Activated T-cell treated with anti-CD3 and anti-CD28 coated beads for 24 hours (primary cell): ENCODE results near the gene ZNF785.
"Not testable (repeated sequence)": the region's sequence is repeated elsewhere in the genome, so short reads cannot be mapped to it uniquely, and the experiment has no call there.

Experiments used
- DNase-seq: peaks from one replicate; pipeline ENCODE4 v3.0.0-alpha.2; 2020; ENCODE audit warnings: low read depth

Gene ZNF785

DNA sequence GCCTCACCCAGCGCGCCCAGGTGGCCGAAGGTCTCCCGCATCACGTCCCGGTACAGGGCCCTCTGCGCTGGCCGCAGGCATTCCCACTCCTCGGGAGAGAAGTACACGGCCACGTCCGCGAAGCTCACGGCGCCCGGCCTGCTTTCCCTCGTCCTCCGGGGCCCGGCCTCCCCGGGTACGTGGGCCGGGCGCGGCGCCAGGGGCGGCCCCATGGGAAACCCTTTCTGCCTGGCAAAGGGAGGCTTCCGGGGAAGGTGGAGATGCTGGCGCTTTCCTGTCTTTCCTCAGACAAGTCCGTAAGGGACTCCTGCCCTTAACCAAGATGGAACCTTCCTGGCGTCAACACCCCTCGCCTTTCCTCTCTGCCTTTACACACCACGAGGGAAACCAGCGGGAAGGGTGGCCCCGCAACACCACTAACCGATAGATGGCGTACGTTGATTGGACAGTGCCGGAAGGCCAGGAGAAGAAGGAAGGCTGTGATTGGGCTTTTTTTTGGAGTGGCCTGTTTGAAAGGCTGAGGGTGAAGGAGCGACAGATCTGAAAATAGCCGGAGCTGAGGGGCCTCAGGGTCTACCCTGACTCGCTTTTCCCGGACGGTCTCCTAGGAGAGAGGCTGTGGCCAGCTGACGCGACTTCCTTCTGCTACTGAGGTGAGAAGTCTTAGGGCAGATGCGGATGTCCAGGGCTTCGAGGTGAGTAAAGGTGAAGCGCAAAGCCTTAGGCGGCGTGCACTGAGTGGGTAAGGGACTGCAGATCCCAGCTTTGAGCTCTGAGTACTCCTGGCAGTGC is at the start of gene ZNF785:
Gene ZNF785 (minus strand): TSS at position 298 of the 792 bp plus-strand sequence. CDS start 86 bp downstream, at position 212.
- DNase-seq = peak; percentile 91

DNA sequence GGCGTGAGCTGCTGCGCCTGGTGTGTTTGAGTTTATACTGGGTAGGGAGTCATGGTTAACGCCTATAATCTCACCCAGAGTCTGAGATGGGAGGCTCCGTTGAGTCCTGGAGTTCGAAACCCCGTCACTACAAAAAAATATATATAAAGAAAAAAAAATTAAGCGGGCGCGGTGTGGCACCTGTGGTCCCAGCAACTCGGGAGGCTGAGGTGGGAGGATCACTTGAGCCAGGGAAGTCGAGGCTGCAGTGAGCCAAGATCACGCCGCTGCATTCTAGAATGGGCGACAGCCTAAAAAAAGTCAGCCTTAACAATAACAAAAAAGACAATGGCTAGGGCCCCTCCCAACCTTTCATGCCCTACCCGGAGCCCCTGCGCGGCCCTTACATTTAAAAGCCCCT is 48.0 kb upstream of the ZNF785 start:
- no peak for DNase-seq

- DNase-seq = not testable (repeated sequence)
Observed at GRCh38 chr16:30632454-30632853, 47.0 kb upstream of the ZNF785 start.

DNA sequence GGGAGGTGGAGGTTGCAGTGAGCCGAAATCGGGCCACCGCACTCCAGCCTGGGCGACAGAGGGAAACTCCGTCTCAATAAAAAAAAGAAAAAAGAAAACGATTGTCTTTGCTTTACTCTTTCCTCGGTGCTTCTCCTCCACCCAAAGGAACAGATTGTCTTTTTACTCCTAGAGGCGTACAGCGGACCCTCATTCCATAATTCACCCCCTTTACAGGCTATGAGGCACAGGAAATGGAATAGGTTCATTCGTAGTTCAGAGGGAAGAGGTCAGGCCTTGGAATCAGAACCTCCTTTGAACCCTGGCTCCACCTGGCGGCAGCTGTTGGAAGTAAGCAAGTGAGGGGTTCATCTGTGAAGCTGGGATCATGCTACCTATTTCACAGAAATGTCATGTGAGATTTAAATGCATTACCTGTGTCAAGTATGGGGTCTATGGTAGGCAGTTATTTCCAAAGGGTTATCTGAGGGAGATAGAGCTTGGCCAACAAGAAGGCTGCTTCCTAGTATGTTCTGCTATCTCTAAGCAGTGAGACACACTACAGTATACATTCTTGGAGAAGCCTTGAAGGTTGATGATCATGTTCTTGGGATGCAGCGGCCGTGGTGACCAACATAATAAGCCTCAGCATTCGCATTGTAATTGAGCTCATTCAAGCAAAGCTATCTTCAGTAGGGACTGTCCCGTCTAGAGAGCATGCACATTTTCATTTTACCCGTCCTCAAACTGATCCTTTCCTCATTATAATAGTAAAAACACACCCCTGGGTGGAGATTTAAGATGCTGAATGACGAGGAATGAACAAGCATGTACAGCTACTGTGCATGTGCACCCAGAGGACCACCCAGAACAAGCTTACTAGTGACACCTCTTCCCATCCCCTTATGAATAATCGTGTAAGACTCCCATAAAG is 43.4 kb upstream of the ZNF785 start:
- DNase-seq = peak; percentile 84

GRCh38 chr16:30626236-30626635 is 40.7 kb upstream of the ZNF785 start:
- no peak for DNase-seq

DNA sequence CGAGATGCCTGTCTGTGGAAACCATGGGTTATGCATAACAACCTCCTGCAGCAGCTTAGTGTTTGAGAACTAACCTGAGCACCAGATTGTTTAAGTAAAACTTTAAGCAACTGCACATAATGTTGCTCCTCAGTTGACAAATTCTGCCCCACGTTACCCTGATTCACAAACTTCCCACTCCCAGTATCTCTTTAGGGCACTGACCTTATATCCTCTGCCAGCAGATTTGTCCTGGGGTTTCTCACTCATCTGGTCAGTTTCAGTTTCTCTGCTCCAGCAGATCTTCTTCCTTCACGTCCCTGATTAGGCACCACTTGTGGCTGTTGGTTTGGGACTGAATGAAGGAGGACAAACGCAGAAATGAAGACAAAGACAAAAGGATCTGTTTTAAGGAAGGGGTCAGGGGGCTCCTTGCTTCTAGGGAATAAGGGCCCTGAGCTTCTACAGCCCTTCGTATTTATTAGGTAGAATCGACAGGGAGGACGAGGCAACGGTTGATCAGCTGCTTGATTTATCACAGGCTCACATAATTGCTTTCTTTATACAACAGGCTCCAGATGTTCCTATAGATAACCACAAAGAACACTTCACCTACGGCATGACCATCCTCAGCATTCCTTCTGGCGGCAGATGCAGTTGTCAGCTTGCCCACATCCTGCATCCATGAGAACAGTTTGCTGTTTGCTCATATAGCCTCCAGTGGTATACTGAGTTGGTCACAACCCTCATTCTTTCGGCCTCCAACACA is 38.2 kb upstream of the ZNF785 start:
- no peak for DNase-seq

DNA sequence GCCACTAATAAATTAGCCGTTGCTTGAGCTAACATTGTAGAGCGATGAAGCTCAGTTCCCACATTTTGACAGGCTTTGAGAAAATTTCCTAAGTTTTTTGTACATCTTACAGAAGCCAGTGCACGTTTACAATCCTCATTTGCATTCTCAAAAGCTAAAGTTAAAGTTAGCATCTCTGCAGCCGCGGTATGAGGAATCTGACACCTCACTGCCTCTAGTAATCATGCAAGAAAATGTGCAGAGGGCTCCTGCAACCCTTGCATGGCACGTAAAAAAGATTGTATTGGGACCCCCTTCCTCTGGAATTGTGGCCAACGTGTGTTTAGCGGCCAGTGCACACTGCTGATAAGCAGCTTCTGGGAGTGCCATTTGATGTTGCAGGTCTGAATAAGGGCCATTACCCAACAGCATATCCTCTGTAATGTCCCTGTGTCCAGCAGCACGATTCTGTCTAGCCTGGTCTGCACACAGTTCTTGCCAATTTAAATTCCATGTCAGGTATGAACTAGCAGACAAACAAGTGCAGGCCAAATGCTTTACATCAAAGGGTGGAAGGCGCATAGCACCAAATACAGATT is 37.0 kb upstream of the ZNF785 start:
- DNase-seq = no peak

DNA sequence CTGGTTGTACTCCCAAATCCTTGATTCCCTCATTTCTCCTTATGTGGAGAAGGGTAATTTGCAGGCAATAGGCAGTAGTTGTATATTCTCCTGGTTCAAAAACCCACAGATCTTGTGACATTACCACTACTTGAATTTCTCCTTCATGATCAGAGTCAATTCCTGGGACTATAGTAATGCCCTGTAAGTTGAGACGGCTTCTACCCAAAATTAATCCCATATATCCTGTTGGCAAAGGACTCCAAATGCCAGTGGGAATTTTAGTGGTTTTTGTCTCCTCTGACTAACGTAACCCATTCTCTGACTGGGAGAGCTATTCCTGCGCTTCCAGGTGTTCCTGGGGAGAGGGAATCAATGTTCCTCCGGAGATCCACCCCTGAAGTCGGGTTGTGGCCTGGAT is 36.3 kb upstream of the ZNF785 start:
- no peak for DNase-seq

DNA sequence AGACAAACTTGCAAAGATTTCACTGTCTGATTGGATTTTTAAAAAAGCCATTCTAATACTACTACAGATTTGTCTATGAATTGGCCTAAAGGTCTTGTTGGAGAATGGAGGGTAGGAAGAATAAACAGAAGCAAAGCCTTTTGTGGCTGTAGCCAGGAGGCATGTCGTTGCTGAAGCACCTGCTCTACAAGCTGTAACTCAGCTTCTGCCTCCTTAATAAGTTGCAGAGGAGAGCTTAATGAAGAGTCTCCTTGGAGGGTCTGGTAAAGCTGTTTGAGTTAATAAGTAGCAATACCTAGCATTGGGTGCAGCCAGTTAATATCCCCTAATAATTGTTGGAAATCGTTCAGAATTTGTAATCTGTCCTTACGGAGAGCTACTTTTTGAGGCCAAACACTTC is 34.7 kb upstream of the ZNF785 start:
- no peak for DNase-seq

- DNase-seq = no peak
Observed at GRCh38 chr16:30619638-30620037, 34.1 kb upstream of the ZNF785 start.

- no peak for DNase-seq
Observed at GRCh38 chr16:30619202-30619601, 33.7 kb upstream of the ZNF785 start.

- DNase-seq = peak; percentile 58
Observed at GRCh38 chr16:30615358-30616091, 30.0 kb upstream of the ZNF785 start.

GRCh38 chr16:30609926-30610839 is 24.7 kb upstream of the ZNF785 start, which contains the start of gene ZNF689:
Gene ZNF689, minus strand, starts transcription at chr16:30610389. Its CDS starts 348 bp downstream, at chr16:30610041.
- DNase-seq = peak; percentile 94

- DNase-seq = no peak
Observed at GRCh38 chr16:30609002-30609925, 23.8 kb upstream of the ZNF785 start.

DNA sequence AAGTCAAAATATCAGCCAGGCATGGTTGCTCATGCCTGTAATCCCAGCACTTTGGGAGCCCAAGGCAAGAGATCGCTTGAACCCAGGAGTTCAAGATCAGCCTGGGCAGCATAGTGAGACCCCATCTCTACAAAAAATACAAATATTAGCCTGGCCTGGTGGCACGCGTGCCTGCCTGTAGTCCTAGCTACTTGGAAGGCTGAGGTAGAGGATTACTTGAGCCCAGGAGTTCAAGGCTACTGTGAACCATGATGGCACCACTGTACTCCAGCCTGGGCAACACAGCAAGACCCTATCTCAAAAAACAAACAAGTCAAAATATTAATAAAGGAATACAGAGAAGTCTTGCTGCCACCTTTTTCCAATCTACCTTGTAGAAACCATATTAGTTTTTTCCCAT is 20.5 kb upstream of the ZNF785 start:
- no peak for DNase-seq

DNA sequence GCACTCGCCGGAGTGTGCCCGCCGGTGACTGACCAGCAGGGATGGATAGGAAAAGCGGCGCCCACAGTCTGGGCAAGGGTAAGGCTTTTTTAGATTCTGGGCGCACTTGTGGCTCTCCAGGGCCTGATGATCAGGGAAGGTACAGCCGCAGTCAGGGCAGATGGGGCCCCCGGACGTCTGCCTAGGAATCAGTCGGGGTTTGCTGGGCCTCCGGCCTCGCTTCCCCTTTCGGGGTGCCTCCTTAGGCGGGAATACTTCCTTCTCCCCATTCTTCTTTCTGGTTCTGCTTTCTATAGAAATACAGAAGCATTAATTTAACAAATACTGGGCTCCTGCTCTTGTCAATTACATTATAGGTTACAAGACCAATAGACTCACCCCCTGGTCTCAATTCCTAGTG is 19.7 kb upstream of the ZNF785 start:
- no peak for DNase-seq

- no peak for DNase-seq
Observed at GRCh38 chr16:30604316-30604947, 18.9 kb upstream of the ZNF785 start.

- no peak for DNase-seq
Observed at GRCh38 chr16:30603945-30604315, 18.4 kb upstream of the ZNF785 start.
